Epithelial cell of esophagus (primary cell): ENCODE results near the gene PASK.

Experiments
- DNase-seq: peaks from one replicate; pipeline ENCODE4 v3.0.0; 2010; ENCODE audit warnings: low read depth
- H3K4me3 ChIP-seq: 2 replicates; pipeline ENCODE4 v1.5.1; 2011; ENCODE audit warnings: mild to moderate bottlenecking, low read length, control low read depth
- TF ChIP-seq, protein P1 (sequence below): IDR thresholded peaks from 2 replicates; pipeline ENCODE4 v1.5.1; 2011; ENCODE audit warnings: low read depth, mild to moderate bottlenecking, low read length, control low read depth, inconsistent platforms; ENCODE audit not compliant: insufficient read depth; ENCODE audit errors: missing control alignments

Gene PASK

DNA sequence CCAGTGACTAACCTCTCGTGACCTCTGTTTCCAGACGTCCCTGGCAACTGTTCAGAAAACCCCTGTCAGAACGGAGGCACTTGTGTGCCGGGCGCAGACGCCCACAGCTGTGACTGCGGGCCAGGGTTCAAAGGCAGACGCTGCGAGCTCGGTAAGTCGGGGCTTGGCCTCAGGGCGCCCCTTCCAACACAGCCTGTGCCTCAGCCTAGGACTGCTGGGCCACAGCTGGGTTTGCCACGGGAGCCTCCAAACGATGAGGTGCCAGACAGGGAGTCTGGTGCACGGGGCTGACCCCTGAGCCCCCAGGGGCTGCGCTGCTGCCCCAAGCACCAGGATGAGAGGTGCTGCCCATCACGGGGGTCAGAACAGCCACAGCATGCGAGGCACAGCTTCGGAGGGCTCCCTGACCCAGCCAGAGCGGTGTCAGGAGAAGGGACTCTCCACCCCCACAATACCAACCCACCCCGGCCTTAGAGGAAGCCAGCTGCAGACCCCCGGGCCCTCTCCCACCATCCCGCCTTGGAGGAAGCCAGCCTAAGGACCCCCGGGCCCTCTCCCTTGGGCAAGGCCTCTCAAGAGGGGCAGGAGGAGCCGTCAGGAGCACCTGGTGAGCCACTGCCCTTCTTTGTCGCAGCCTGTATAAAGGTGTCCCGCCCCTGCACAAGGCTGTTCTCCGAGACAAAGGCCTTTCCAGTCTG lies 67.5 kb downstream of the PASK start:
- TF ChIP-seq, protein P1, sequence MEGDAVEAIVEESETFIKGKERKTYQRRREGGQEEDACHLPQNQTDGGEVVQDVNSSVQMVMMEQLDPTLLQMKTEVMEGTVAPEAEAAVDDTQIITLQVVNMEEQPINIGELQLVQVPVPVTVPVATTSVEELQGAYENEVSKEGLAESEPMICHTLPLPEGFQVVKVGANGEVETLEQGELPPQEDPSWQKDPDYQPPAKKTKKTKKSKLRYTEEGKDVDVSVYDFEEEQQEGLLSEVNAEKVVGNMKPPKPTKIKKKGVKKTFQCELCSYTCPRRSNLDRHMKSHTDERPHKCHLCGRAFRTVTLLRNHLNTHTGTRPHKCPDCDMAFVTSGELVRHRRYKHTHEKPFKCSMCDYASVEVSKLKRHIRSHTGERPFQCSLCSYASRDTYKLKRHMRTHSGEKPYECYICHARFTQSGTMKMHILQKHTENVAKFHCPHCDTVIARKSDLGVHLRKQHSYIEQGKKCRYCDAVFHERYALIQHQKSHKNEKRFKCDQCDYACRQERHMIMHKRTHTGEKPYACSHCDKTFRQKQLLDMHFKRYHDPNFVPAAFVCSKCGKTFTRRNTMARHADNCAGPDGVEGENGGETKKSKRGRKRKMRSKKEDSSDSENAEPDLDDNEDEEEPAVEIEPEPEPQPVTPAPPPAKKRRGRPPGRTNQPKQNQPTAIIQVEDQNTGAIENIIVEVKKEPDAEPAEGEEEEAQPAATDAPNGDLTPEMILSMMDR, result no peak
- no peak overlapping the region for H3K4me3 ChIP-seq
- no peak for DNase-seq

DNA sequence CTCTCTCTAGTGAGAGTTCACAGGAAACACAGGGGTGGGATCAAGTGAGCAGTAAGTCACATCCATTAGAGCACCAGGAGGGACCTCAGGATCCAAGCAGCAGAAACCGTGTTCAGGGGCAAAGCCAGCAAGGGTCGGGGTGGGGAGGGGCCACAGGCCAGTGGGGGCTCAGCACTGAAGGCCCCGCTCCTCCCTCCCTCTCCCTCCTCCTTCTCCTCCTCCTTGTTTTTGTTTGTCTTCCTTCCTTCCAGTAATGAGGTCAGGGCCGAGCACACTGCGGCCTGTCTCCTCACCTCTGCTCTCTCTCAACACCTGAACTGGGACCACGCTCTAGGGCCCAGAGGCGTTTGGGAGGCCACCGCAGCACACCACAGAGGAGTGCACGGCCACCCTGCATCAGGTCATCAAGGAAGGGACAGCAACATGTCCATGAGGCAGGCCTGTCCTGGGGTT lies 68.1 kb downstream of the PASK start:
- no peak overlapping the region for H3K4me3 ChIP-seq
- DNase-seq, result no peak
- TF ChIP-seq, protein P1, result no peak

DNA sequence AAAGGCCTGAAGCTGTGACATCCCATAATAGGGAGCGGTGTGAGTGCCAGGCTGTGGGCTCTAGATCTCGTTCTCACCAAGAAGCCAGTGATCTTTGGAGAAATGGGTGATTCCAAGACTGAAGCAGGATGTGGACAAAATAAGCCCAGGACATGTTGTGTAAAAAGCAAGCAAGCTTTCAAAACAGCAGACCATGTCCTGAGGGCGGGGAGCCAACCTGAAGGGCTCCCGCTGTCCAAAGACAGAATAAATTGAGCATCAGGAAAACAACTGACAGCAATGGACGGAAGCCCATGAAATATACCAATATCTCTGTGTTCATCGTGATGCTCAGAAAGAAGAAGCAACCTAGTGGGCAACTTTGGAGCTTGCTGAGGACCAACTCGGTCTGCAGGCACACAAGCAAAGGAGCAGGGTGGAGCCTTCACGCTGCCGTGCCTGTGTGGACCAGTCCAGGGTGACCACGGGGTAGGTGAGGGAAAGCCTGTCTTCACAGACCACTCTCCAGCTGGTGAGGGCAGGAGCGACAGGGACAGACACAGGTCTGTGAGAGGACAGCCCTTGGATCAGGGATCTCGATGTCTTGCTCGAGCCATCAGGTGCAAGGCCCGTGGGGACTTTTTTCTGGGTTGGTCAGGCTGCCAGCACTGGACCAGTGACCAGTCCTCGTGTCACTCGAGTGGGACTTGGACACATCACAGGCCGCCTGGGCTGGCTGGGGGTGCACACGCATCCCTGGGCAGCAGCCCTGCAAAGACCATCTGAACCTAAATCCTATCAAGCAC lies 68.7 kb downstream of the PASK start:
- DNase-seq, result no peak
- TF ChIP-seq, protein P1, result no peak
- no peak overlapping the region for H3K4me3 ChIP-seq

DNA sequence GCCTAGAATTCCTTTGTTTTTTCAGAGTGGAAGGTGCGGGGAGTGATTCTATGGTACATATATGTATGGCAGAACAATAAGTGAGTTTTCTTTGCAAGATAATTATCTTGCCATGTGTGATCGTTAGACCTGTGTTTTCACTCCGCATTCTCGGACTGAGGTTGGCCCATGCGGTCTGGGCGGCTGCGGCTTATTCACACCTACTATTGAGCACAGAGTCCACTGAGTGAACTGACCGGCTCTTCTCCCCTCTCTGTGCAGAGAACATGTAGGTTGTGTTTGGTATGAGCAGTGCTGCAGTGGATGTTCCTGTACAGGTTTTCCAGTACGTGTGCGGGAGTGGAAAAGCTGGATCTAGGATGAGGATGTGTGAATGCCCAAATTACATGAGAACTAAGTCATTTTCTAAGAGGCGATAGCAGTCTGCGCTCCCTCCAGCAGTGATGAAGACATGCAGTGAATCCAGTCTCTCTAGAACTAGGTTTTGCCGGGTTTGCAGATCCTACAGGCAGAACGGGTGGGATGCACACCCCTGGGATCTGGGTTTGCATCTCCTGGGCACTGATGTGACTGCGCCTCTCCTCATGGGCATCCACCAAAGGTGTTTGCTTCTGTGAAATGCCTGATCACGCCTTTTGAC lies 74.3 kb downstream of the PASK start:
- H3K4me3 ChIP-seq, result no peak overlapping the region
- no peak for DNase-seq
- TF ChIP-seq, protein P1, result no peak

DNA sequence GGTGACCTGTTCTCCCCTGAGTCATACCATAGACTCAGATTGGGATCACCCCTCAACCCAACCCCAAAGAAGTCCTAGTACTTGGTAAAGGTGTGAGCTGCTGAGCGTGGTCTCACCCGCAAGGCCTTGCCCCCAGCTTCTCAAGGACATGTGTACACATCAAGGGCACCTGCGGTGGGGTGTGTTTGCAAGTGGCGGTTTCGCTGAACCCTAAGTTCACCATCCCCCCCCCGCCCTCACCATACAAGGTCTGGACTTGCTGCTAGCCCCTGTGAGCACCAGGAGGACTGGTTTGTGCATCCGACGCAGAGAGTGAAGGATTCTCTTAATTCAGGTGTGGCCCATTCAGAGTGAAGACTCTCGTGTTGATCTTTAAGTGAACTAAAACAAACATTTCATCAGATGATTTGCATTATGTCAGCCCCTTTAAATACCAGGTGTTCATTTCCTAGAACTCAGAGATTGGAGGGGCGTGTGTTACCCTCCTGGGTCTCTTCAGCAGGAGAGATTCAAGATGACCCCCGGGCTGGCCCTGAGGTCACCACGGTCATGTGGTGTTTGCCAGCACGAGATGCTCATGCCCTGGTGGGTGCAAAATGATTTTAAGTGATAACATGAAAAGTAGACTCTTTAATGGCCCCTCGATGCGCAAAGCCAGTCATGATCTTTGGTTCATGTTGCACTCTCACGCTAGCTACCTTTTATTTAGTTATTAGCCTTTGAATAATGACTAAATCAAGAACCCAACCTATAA lies 75.0 kb downstream of the PASK start:
- H3K4me3 ChIP-seq, result no peak overlapping the region
- TF ChIP-seq, protein P1, result no peak
- DNase-seq, result no peak

DNA sequence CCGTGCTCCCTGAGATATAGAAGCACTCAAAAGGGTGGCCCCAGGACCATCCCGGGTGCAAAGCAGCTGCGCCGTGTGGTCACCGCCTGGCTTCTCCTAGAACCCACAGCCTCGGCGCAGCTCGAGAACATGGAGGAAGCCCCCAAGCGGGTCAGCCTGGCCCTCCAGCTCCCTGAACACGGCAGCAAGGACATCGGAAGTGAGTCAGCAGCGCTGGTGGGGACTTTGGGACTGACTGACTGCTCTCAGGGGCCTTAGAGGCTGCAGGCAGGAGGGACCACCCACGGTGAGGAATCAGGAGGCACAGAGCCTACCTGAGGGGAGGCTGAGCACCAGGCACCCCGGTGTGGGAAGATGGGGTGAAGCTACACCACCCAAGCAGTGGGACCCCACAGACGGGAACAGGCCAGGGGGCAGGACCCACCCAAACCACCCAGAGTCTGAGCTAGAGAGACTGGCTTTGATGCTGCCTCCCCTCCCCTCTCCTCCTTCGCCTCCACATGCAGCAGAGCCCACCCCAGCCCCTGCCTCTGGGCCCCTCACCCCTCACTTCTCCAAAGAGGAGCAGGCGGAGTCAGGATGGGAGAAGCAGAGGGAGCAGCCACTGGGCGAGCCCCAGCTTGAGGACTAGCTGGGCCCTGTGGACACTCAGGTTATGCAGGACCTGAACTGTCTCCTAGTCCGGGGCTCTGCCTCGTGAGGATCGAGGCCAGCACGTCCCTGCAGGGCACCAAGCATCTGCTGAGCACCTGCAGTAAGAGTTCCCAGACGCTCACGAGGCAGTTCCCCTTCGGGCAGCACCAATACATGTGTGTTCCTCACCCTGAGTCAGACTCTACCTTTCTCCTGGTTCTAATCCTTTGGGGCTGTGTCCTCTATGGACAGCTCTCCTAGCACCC lies 75.9 kb downstream of the PASK start:
- no peak for DNase-seq
- TF ChIP-seq, protein P1, result no peak
- no peak overlapping the region for H3K4me3 ChIP-seq
